Measurements from ENCODE around the gene PSME3IP1.

Gene PSME3IP1

GRCh38 chr16:57125376-57125775 lies 60.5 kb downstream of the PSME3IP1 start:
- H3K4me3 ChIP-seq (ENCODE audit: low read depth, low read length) = no peak overlapping the region
- DNase-seq (ENCODE audit: low read depth) = no peak
- no peak for TF ChIP-seq CTCF (IDR thresholded peaks at IDR 0.05; ENCODE audit: low read depth, low read length, missing control alignments)
- in situ Hi-C loops (cut with HindIII; ENCODE audit: low sequenced_read_pairs) = no loop called here

- DNase-seq (ENCODE audit: low read depth) = no peak
- no peak overlapping the region for H3K4me3 ChIP-seq (ENCODE audit: low read depth, low read length)
- in situ Hi-C loops (cut with HindIII; ENCODE audit: low sequenced_read_pairs) = no loop called here
- no peak for TF ChIP-seq CTCF (IDR thresholded peaks at IDR 0.05; ENCODE audit: low read depth, low read length, missing control alignments)
Observed at GRCh38 chr16:57123974-57124674, 61.7 kb downstream of the PSME3IP1 start.

GRCh38 chr16:57123216-57123973 lies 62.4 kb downstream of the PSME3IP1 start:
- DNase-seq (ENCODE audit: low read depth) = no peak
- H3K4me3 ChIP-seq (ENCODE audit: low read depth, low read length) = no peak overlapping the region
- TF ChIP-seq CTCF (IDR thresholded peaks at IDR 0.05; ENCODE audit: low read depth, low read length, missing control alignments) = no peak
- in situ Hi-C loops (cut with HindIII; ENCODE audit: low sequenced_read_pairs) = no loop called here

GRCh38 chr16:57118461-57119084 lies 67.3 kb downstream of the PSME3IP1 start:
- no peak overlapping the region for H3K4me3 ChIP-seq (ENCODE audit: low read depth, low read length)
- in situ Hi-C loops (cut with HindIII; ENCODE audit: low sequenced_read_pairs) = no loop called here
- TF ChIP-seq CTCF (IDR thresholded peaks at IDR 0.05; ENCODE audit: low read depth, low read length, missing control alignments) = no peak
- DNase-seq (ENCODE audit: low read depth) = no peak

- peak; percentile 60 for DNase-seq (ENCODE audit: low read depth)
- TF ChIP-seq CTCF (IDR thresholded peaks at IDR 0.05; ENCODE audit: low read depth, low read length, missing control alignments) = no peak
- in situ Hi-C loops (cut with HindIII; ENCODE audit: low sequenced_read_pairs) = no loop called here
- no peak overlapping the region for H3K4me3 ChIP-seq (ENCODE audit: low read depth, low read length)
Observed at GRCh38 chr16:57115514-57116182, 70.2 kb downstream of the PSME3IP1 start.

- no peak overlapping the region for H3K4me3 ChIP-seq (ENCODE audit: low read depth, low read length)
- in situ Hi-C loops (cut with HindIII; ENCODE audit: low sequenced_read_pairs) = no loop called here
- DNase-seq (ENCODE audit: low read depth) = no peak
- TF ChIP-seq CTCF (IDR thresholded peaks at IDR 0.05; ENCODE audit: low read depth, low read length, missing control alignments) = no peak
Observed at GRCh38 chr16:57115168-57115513, 70.7 kb downstream of the PSME3IP1 start.

Measured in astrocyte of the cerebellum (primary cell).